ENCODE measurements around the gene DYNLT3.

GRCh38 chrX:37799936-37800335 is 47.4 kb downstream of the DYNLT3 start:
- TF ChIP-seq CTCF (IDR thresholded peaks at IDR 0.05) (no peak), EP300 (IDR thresholded peaks at IDR 0.05) (no peak)
